Measurements from ENCODE around the gene PTGDR2. TPM values are rescaled to one million over a fixed set of nuclear protein-coding genes. Genes with fewer than 3 reads are reported as not detected.

Gene PTGDR2
- total and polyA plus RNA-seq, 4 donors = 0.08 to 7.1 (median 0.32) TPM

GRCh38 chr11:60809691-60810090 is 46.1 kb downstream of the PTGDR2 start:
- Histone ChIP-seq H3K4me3 (ENCODE audit: low read depth in 1 of 3, low read length in 3 of 3) (no peak overlapping the region), H3K36me3 (ENCODE audit: control insufficient read depth in 4 of 4, insufficient read depth in 3 of 4, low read depth in 1 of 4, low read length in 3 of 4) (no peaks in the 10 kb centered on the region), H3K27me3 (ENCODE audit: control insufficient read depth in 4 of 4, insufficient read depth in 4 of 4, low read length in 3 of 4) (peaks cover 0 to 2% (median 0%) of the 10 kb centered on the region in 4 donors), H3K27ac (ENCODE audit: low read depth in 1 of 2, low read length in 2 of 2) (no peak overlapping the region), H3K9me3 (ENCODE audit: control insufficient read depth in 4 of 4, low read length in 3 of 4) (no peaks in the 10 kb centered on the region), H3K4me1 (ENCODE audit: control insufficient read depth in 4 of 4, insufficient read depth in 4 of 4, low read length in 3 of 4) (no peaks in the 10 kb centered on the region), H3K9ac (ENCODE audit: low read depth in 1 of 2, low read length in 2 of 2) (no peak overlapping the region)
- 92% methylated on average over 11 of the region's 11 CpGs for WGBS
- TF ChIP-seq JUND (IDR thresholded peaks at IDR 0.05) = no peak
- no peak for TF ChIP-seq CTCF (IDR thresholded peaks at IDR 0.05; ENCODE audit: low read depth, low read length, missing input control)
- TF ChIP-seq YY1 (IDR thresholded peaks at IDR 0.05) = no peak
- no peak for TF ChIP-seq REST (IDR thresholded peaks at IDR 0.05)
- no peak for TF ChIP-seq SP1 (IDR thresholded peaks at IDR 0.05)
- TF ChIP-seq TAF1 (conservative IDR thresholded peaks at IDR 0.05) = no peak
- TF ChIP-seq ZBTB33 (IDR thresholded peaks at IDR 0.05) = no peak
- TF ChIP-seq NR2F2 (IDR thresholded peaks at IDR 0.05) = no peak
- TF ChIP-seq HNF4A (conservative IDR thresholded peaks at IDR 0.05) = no peak
- no peak for TF ChIP-seq EGR1 (IDR thresholded peaks at IDR 0.05; ENCODE audit: low read depth in 2 of 2)
- TF ChIP-seq RAD21 (IDR thresholded peaks at IDR 0.05) = no peak
- no peak for DNase-seq (ENCODE audit: low spot score)

GRCh38 chr11:60809249-60809648 is 46.5 kb downstream of the PTGDR2 start:
- WGBS = 68% methylated on average over 3 of the region's 3 CpGs
- H3K36me3 ChIP-seq (ENCODE audit: control insufficient read depth in 4 of 4, insufficient read depth in 3 of 4, low read depth in 1 of 4, low read length in 3 of 4) = no peaks in the 10 kb centered on the region
- DNase-seq (ENCODE audit: low spot score) = no peak
- H3K9ac ChIP-seq (ENCODE audit: low read depth in 1 of 2, low read length in 2 of 2) = no peak overlapping the region
- H3K27me3 ChIP-seq (ENCODE audit: control insufficient read depth in 4 of 4, insufficient read depth in 4 of 4, low read length in 3 of 4) = peaks cover 0 to 2% (median 0%) of the 10 kb centered on the region in 4 donors
- no peak overlapping the region for H3K4me3 ChIP-seq (ENCODE audit: low read depth in 1 of 3, low read length in 3 of 3)
- H3K9me3 ChIP-seq (ENCODE audit: control insufficient read depth in 4 of 4, low read length in 3 of 4) = no peaks in the 10 kb centered on the region
- no peaks in the 10 kb centered on the region for H3K4me1 ChIP-seq (ENCODE audit: control insufficient read depth in 4 of 4, insufficient read depth in 4 of 4, low read length in 3 of 4)
- H3K27ac ChIP-seq (ENCODE audit: low read depth in 1 of 2, low read length in 2 of 2) = no peak overlapping the region
- TF ChIP-seq GABPA (IDR thresholded peaks at IDR 0.05 in 1 of 2, conservative IDR thresholded peaks at IDR 0.05 in 1 of 2) = no peak
- no peak for TF ChIP-seq MAX (IDR thresholded peaks at IDR 0.05)
- no peak for TF ChIP-seq ZBTB33 (IDR thresholded peaks at IDR 0.05)

All from liver (tissue), 9 donors.